IMR-90 (cell line): ENCODE results near the gene RRN3. TPM values are rescaled to one million over a fixed set of nuclear protein-coding genes. Genes with fewer than 3 reads are reported as not detected.
"Not testable (repeated sequence)": the region's sequence is repeated elsewhere in the genome, so short reads cannot be mapped to it uniquely, and the experiment has no call there.

ENCODE experiments used
- ATAC-seq: fragments of 200-7000 bp; cut with Tn5 transposase; 2 replicates; pipeline ENCODE4 v1.9.1; 2020; ENCODE audit warnings: low read depth, mild to moderate bottlenecking, moderate library complexity
- BruUV-seq: library from RNA; stranded (reverse); fragments of 400-500 nt; replicated peaks from 2 replicates; lab custom pipeline; 2021; lab: Mats Ljungman, UMichigan
- CTCF ChIA-PET: fragments of 300-600 bp; formaldehyde crosslinking; extraction: SDS; loops from one replicate; lab custom pipeline; 2021; ENCODE audit warnings: antibody characterized with exemption; lab: Yijun Ruan, JAX
- POLR2A ChIA-PET: fragments of 300-600 bp; sonication (Branson Sonifier 250); formaldehyde crosslinking; loops from one replicate; lab custom pipeline; 2022; ENCODE audit warnings: antibody characterized with exemption; ENCODE audit not compliant: unreplicated experiment; lab: Charles Lee
- DNase-seq: peaks from one replicate; pipeline ENCODE4 v3.0.0; 2013
- H2AFZ ChIP-seq: replicated peaks from 2 replicates; pipeline ENCODE3; 2013; ENCODE audit warnings: low read length, mild to moderate bottlenecking; ENCODE audit not compliant: poor library complexity
- H2AK5ac ChIP-seq: 2 replicates; pipeline ENCODE4 v1.6.1; 2013; ENCODE audit warnings: low read depth, low read length, inconsistent platforms
- H2AK9ac ChIP-seq: replicated peaks from 2 replicates; pipeline ENCODE3; 2013; ENCODE audit warnings: mild to moderate bottlenecking, low read depth, low read length, moderate library complexity; ENCODE audit not compliant: poor library complexity
- H2BK120ac ChIP-seq: 2 replicates; pipeline ENCODE4 v1.6.1; 2013; ENCODE audit warnings: low read depth, low read length, inconsistent platforms
- H2BK15ac ChIP-seq: 3 replicates; pipeline ENCODE4 v1.6.1; 2013; ENCODE audit warnings: low read depth, low read length, inconsistent platforms
- H2BK20ac ChIP-seq: 2 replicates; pipeline ENCODE4 v1.6.1; 2013; ENCODE audit warnings: low read depth, mild to moderate bottlenecking, inconsistent platforms, low read length, moderate library complexity
- H2BK5ac ChIP-seq: 2 replicates; pipeline ENCODE4 v1.6.1; 2013; ENCODE audit warnings: mild to moderate bottlenecking, low read depth, low read length, inconsistent platforms; ENCODE audit not compliant: poor library complexity, severe bottlenecking
- H3K14ac ChIP-seq: replicated peaks from 2 replicates; pipeline ENCODE4 v1.6.1; 2013; ENCODE audit warnings: low read depth, low read length, inconsistent platforms
- H3K18ac ChIP-seq: 2 replicates; pipeline ENCODE4 v1.6.1; 2013; ENCODE audit warnings: low read depth, low read length, control low read depth
- H3K23ac ChIP-seq: 2 replicates; pipeline ENCODE4 v1.6.1; 2013; ENCODE audit warnings: low read depth, low read length, inconsistent platforms
- H3K27ac ChIP-seq: 2 replicates; pipeline ENCODE4 v1.5.1; 2013; ENCODE audit warnings: mild to moderate bottlenecking, control low read depth, low read length; ENCODE audit not compliant: insufficient read depth
- H3K27me3 ChIP-seq: 2 replicates; pipeline ENCODE4 v1.6.1; 2013; ENCODE audit warnings: low read length; ENCODE audit not compliant: control insufficient read depth, insufficient read depth
- H3K36me3 ChIP-seq: 2 replicates; pipeline ENCODE4 v1.6.1; 2013; ENCODE audit warnings: low read length, mixed read lengths; ENCODE audit not compliant: control insufficient read depth, insufficient read depth
- H3K4ac ChIP-seq: 2 replicates; pipeline ENCODE4 v1.6.1; 2013; ENCODE audit warnings: low read depth, low read length, inconsistent platforms
- H3K4me1 ChIP-seq: 2 replicates; pipeline ENCODE4 v1.6.1; 2013; ENCODE audit warnings: low read length, mixed read lengths; ENCODE audit not compliant: control insufficient read depth, insufficient read depth
- H3K4me2 ChIP-seq: 2 replicates; pipeline ENCODE4 v1.6.1; 2013; ENCODE audit warnings: low read depth, mild to moderate bottlenecking, control low read depth, low read length, moderate library complexity
- H3K4me3 ChIP-seq: 2 replicates; pipeline ENCODE4 v1.5.1; 2013; ENCODE audit warnings: low read depth, mild to moderate bottlenecking, control low read depth, low read length, moderate library complexity; ENCODE audit not compliant: insufficient read depth
- H3K56ac ChIP-seq: 2 replicates; pipeline ENCODE4 v1.6.1; 2013; ENCODE audit warnings: low read length, inconsistent platforms; ENCODE audit not compliant: insufficient read depth; ENCODE audit errors: extremely low read depth
- H3K79me1 ChIP-seq, 2 experiments: 2 replicates each; pipeline ENCODE4 v1.6.1; 2013; ENCODE audit warnings: low read length in 2 of 2, inconsistent platforms in 1 of 2, low read depth in 1 of 2
- H3K9ac ChIP-seq: 2 replicates; pipeline ENCODE4 v1.6.1; 2013; ENCODE audit warnings: low read depth, low read length, control low read depth
- H3K9me1 ChIP-seq: 2 replicates; pipeline ENCODE4 v1.6.1; 2013; ENCODE audit warnings: low read length, inconsistent platforms; ENCODE audit not compliant: insufficient read depth
- H3K9me3 ChIP-seq: 2 replicates; pipeline ENCODE4 v1.6.1; 2013; ENCODE audit warnings: low read length; ENCODE audit not compliant: control insufficient read depth, insufficient read depth
- H4K20me1 ChIP-seq: 2 replicates; pipeline ENCODE4 v1.6.1; 2013; ENCODE audit warnings: low read length, inconsistent platforms; ENCODE audit not compliant: insufficient read depth
- H4K5ac ChIP-seq: 2 replicates; pipeline ENCODE4 v1.6.1; 2013; ENCODE audit warnings: mild to moderate bottlenecking, low read depth, low read length, control low read depth
- H4K8ac ChIP-seq, 2 experiments: 2 replicates each; pipeline ENCODE4 v1.6.1; 2013; ENCODE audit warnings: low read depth in 2 of 2, low read length in 2 of 2, control low read depth in 1 of 2, inconsistent platforms in 1 of 2
- H4K91ac ChIP-seq: 2 replicates; pipeline ENCODE4 v1.6.1; 2013; ENCODE audit warnings: low read depth, low read length, inconsistent platforms; ENCODE audit not compliant: insufficient read depth
- WGBS, 2 experiments: methylation state at CpG; one replicate each; pipeline versions ENCODE4 v1.1.5 to v1.1.7; 2013; ENCODE audit warnings: missing lambda C conversion rate in 2 of 2; ENCODE audit not compliant: insufficient read length in 1 of 2; ENCODE audit errors: extremely low coverage in 2 of 2; 5-methylcytosine and 5-hydroxymethylcytosine counted together
- dilution Hi-C: fragments of 300-500 bp; cut with HindIII; formaldehyde crosslinking; loops from one replicate; pipeline ENCODE4 v1.14.3; 2018; ENCODE audit warnings: low sequenced_read_pairs; ENCODE audit not compliant: unreplicated experiment
- in situ Hi-C: fragments of 300-500 bp; cut with MboI; formaldehyde crosslinking; loops from 3 replicates; pipeline ENCODE4 v1.14.3; 2019; ENCODE audit warnings: low sequenced_read_pairs, inconsistent platforms, mixed read lengths
- intact Hi-C: fragments of 100-400 bp; cut with micrococcal nuclease; formaldehyde crosslinking; loops from 2 replicates; pipeline ENCODE4 v1.10.0; 2022
- polyA plus RNA-seq, 3 experiments: library from polyadenylated mRNA; depleted of rRNA; stranded (reverse); fragments of >200 nt; gene quantifications; 2 replicates each; pipeline ENCODE4 v1.2.3, GENCODE V29; 2012; ENCODE audit warnings: low replicate concordance in 1 of 3
- total RNA-seq: library from RNA; depleted of rRNA; stranded (reverse); fragments of >200 nt; gene quantifications from 2 replicates; pipeline ENCODE4 v1.2.3, GENCODE V29; 2012

The RRN3 gene
- total and polyA plus RNA-seq, 2 of the 4 experiments (the other 2 are of a cell fraction) = 22.1 to 47.7 TPM

GRCh38 chr16:15093571-15093954 is 509 bp downstream of the RRN3 start:
- CTCF ChIA-PET, H3K18ac ChIP-seq, ATAC-seq, H3K56ac ChIP-seq, intact Hi-C loops, H2AFZ ChIP-seq, H3K36me3 ChIP-seq, H4K20me1 ChIP-seq, H3K9me3 ChIP-seq, DNase-seq, H3K9me1 ChIP-seq, in situ Hi-C loops, H3K4me1 ChIP-seq, H2BK120ac ChIP-seq, dilution Hi-C loops, H2BK15ac ChIP-seq, H3K27me3 ChIP-seq, H3K79me1 ChIP-seq, H2AK9ac ChIP-seq, H2BK20ac ChIP-seq: not testable (repeated sequence)
- H3K4me3 ChIP-seq = peak overlapping the region; percentile 71
- peak overlapping the region; percentile 89; the same call in 1 of the 2 replicates for H4K91ac ChIP-seq
- POLR2A ChIA-PET = interaction anchor here (0.6 to 0.8 kb wide), 2 partner anchors 9 to 37 kb away, joined by 3 to 4 read pairs; no protein-coding TSS in a partner anchor
- peak overlapping the region; percentile 14 for H3K4me2 ChIP-seq
- peak overlapping the region; percentile 93 for H3K27ac ChIP-seq
- H4K8ac ChIP-seq = peak overlapping the region; percentile 94 to 99
- peak overlapping the region; percentile 94 for H3K4ac ChIP-seq
- peak overlapping the region; percentile 55; the same call in 1 of the 2 replicates for H2AK5ac ChIP-seq
- H3K14ac ChIP-seq = peak overlapping the region; percentile 98
- TSS peak; percentile 67 for BruUV-seq
- peak overlapping the region; percentile 69; the same call in 1 of the 2 replicates for H3K23ac ChIP-seq
- H4K5ac ChIP-seq = peak overlapping the region; percentile 86
- WGBS, 2 experiments = no CpG with 5 or more reads among the region's 14 CpGs
- H2BK5ac ChIP-seq = peak overlapping the region; percentile 81
- H3K9ac ChIP-seq = peak overlapping the region; percentile 92

- H2BK15ac ChIP-seq, H3K18ac ChIP-seq, H3K23ac ChIP-seq, H2AK9ac ChIP-seq, H2BK5ac ChIP-seq, H3K4me2 ChIP-seq, BruUV-seq, H3K9me3 ChIP-seq, POLR2A ChIA-PET, H3K14ac ChIP-seq, H4K8ac ChIP-seq, H3K4me1 ChIP-seq, intact Hi-C loops, CTCF ChIA-PET, dilution Hi-C loops, H3K27ac ChIP-seq, H3K4ac ChIP-seq, H4K20me1 ChIP-seq, H3K79me1 ChIP-seq, H4K91ac ChIP-seq, H2AK5ac ChIP-seq, H2BK120ac ChIP-seq, H3K27me3 ChIP-seq, H3K9me1 ChIP-seq, H3K56ac ChIP-seq, H3K4me3 ChIP-seq, in situ Hi-C loops, H3K9ac ChIP-seq, H4K5ac ChIP-seq, H2AFZ ChIP-seq, ATAC-seq, H2BK20ac ChIP-seq, DNase-seq: not testable (repeated sequence)
- no CpG with 5 or more reads among the region's 1 CpG for WGBS, 2 experiments
- peaks cover 12% of the 10 kb centered on the region for H3K36me3 ChIP-seq
Measured at GRCh38 chr16:15090663-15091269, 3.3 kb downstream of the RRN3 start.
